GM12878 (cell line): ENCODE results near the gene IL23R. TPM values are rescaled to one million over a fixed set of nuclear protein-coding genes. Genes with fewer than 3 reads are reported as not detected.

ENCODE experiments used
- ATAC-seq: fragments of 200-7000 bp; cut with Tn5 transposase; 3 replicates; pipeline ENCODE4 v1.9.1; 2020; ENCODE audit warnings: mild to moderate bottlenecking, moderate library complexity
- Bru-seq: library from RNA; stranded (reverse); fragments of 400-500 nt; gene quantifications from one replicate; lab custom pipeline; 2021; lab: Mats Ljungman, UMichigan
- BruChase-seq, 2 experiments: library from RNA; stranded (reverse); fragments of 400-500 nt; gene quantifications; one replicate each; lab custom pipeline; 2021; lab: Mats Ljungman, UMichigan
- BruUV-seq: library from RNA; stranded (reverse); fragments of 400-500 nt; replicated peaks from 2 replicates; lab custom pipeline; 2021; lab: Mats Ljungman, UMichigan
- CTCF ChIA-PET: fragments of 300-600 bp; sonication (Branson Sonifier 250); formaldehyde crosslinking; extraction: SDS; loops from one replicate; lab custom pipeline; 2021; ENCODE audit warnings: inconsistent platforms; lab: Yijun Ruan, JAX
- POLR2A ChIA-PET: fragments of 350-600 bp; formaldehyde crosslinking; extraction: SDS; loops from one replicate; lab custom pipeline; 2021; ENCODE audit warnings: inconsistent platforms; lab: Charles Lee
- RAD21 ChIA-PET: fragments of 300-600 bp; sonication (Branson Sonifier 250); formaldehyde crosslinking; loops from one replicate; lab custom pipeline; 2023; ENCODE audit warnings: antibody characterized with exemption; ENCODE audit not compliant: unreplicated experiment; lab: Charles Lee
- SMC1A ChIA-PET: fragments of 300-600 bp; sonication (Branson Sonifier 250); formaldehyde crosslinking; loops from one replicate; lab custom pipeline; 2023; ENCODE audit not compliant: unreplicated experiment, uncharacterized antibody; lab: Charles Lee
- DNase-seq: peaks from one replicate; pipeline ENCODE4 v3.0.0-alpha.2; 2011; ENCODE audit warnings: low read depth, low spot score
- FAIRE-seq: peaks from 3 replicates; lab custom pipeline; 2011; peaks lifted over from hg19 to GRCh38; lab: Jason Lieb, UNC
- H2AFZ ChIP-seq: 2 replicates; pipeline ENCODE4 v1.6.0; 2011; ENCODE audit warnings: low read depth, low read length, control low read depth; ENCODE audit not compliant: control insufficient read depth
- H3K27ac ChIP-seq: 2 replicates; pipeline ENCODE4 v1.5.1; 2011; ENCODE audit warnings: control low read depth; ENCODE audit not compliant: control insufficient read depth, insufficient read depth
- H3K27me3 ChIP-seq, 2 experiments: replicated peaks in 1 of 2; 2 replicates each; pipeline versions ENCODE4 v1.6.0 to v1.6.1; 2011; ENCODE audit warnings: low read length in 1 of 2; ENCODE audit not compliant: control insufficient read depth in 2 of 2, insufficient read depth in 2 of 2
- H3K36me3 ChIP-seq, 2 experiments: 2 replicates each; pipeline ENCODE4 v1.5.1; 2011; ENCODE audit warnings: low read length in 1 of 2; ENCODE audit not compliant: control insufficient read depth in 2 of 2, insufficient read depth in 2 of 2
- H3K4me1 ChIP-seq: 2 replicates; pipeline ENCODE4 v1.6.1; 2011; ENCODE audit warnings: mild to moderate bottlenecking, low read length, moderate library complexity, mixed read lengths; ENCODE audit not compliant: control insufficient read depth, insufficient read depth
- H3K4me2 ChIP-seq: 2 replicates; pipeline ENCODE4 v1.6.0; 2011; ENCODE audit warnings: control low read depth; ENCODE audit not compliant: control insufficient read depth, insufficient read depth
- H3K4me3 ChIP-seq: fragments of 200-600 bp; sonication (generic); 2 replicates; pipeline ENCODE4 v1.5.1; 2016
- H3K79me2 ChIP-seq: 2 replicates; pipeline ENCODE4 v1.6.0; 2011; ENCODE audit warnings: low read length; ENCODE audit not compliant: control insufficient read depth, insufficient read depth
- H3K9ac ChIP-seq: 2 replicates; pipeline ENCODE4 v1.8.0; 2011; ENCODE audit warnings: low read length, control low read depth, mixed read lengths; ENCODE audit not compliant: control insufficient read depth, insufficient read depth
- H3K9me3 ChIP-seq: replicated peaks from 3 replicates; pipeline ENCODE4 v1.5.1; 2011; ENCODE audit warnings: mild to moderate bottlenecking, low read length; ENCODE audit not compliant: control insufficient read depth, insufficient read depth
- H4K20me1 ChIP-seq: 2 replicates; pipeline ENCODE4 v1.6.0; 2011; ENCODE audit not compliant: control insufficient read depth, insufficient read depth
- ATF7 ChIP-seq: fragments of 450-650 bp; IDR thresholded peaks from 2 replicates; pipeline ENCODE4 v1.6.1; 2016; ENCODE audit warnings: low read depth, mild to moderate bottlenecking
- CEBPZ ChIP-seq: fragments of 150-350 bp; IDR thresholded peaks from 2 replicates; pipeline ENCODE4 v1.6.1; 2016; ENCODE audit warnings: low read depth, low read length
- HSF1 ChIP-seq: fragments of 150-350 bp; IDR thresholded peaks from 2 replicates; pipeline ENCODE4 v1.6.1; 2014; ENCODE audit warnings: mild to moderate bottlenecking, low read depth, low read length
- IRF4 ChIP-seq: IDR thresholded peaks from 2 replicates; pipeline ENCODE4 v1.6.1; 2011; ENCODE audit warnings: low read depth, low read length
- PKNOX1 ChIP-seq: fragments of 450-650 bp; IDR thresholded peaks from 2 replicates; pipeline ENCODE4 v1.6.1; 2016; ENCODE audit warnings: mild to moderate bottlenecking
- POU2F2 ChIP-seq: IDR thresholded peaks from 3 replicates; pipeline ENCODE4 v1.6.1; 2011; ENCODE audit warnings: low read depth, mild to moderate bottlenecking, low read length, borderline replicate concordance
- RAD51 ChIP-seq: fragments of 450-650 bp; IDR thresholded peaks from 2 replicates; pipeline ENCODE4 v1.6.1; 2016; ENCODE audit warnings: moderate library complexity, mild to moderate bottlenecking, inconsistent platforms
- SUPT20H ChIP-seq: IDR thresholded peaks from 2 replicates; pipeline ENCODE4 v1.6.1; 2011; ENCODE audit warnings: low read depth, mild to moderate bottlenecking, low read length, moderate library complexity, borderline replicate concordance; ENCODE audit not compliant: control insufficient read depth
- TARDBP ChIP-seq: IDR thresholded peaks from 2 replicates; pipeline ENCODE4 v1.6.1; 2016; ENCODE audit warnings: borderline replicate concordance
- TCF12 ChIP-seq: IDR thresholded peaks from 2 replicates; pipeline ENCODE4 v1.6.1; 2011; ENCODE audit warnings: low read depth, mild to moderate bottlenecking, low read length
- WRNIP1 ChIP-seq: IDR thresholded peaks from 2 replicates; pipeline ENCODE4 v1.6.1; 2011; ENCODE audit warnings: low read depth, low read length, improper control_type of control experiment, borderline replicate concordance
- YY1 ChIP-seq: IDR thresholded peaks from 2 replicates; pipeline ENCODE4 v1.6.1; 2011; ENCODE audit warnings: low read depth, mild to moderate bottlenecking, low read length
- ZNF384 ChIP-seq: IDR thresholded peaks from 2 replicates; pipeline ENCODE4 v1.6.1; 2012; ENCODE audit warnings: low read depth, mild to moderate bottlenecking, low read length, improper control_type of control experiment, borderline replicate concordance
- WGBS: methylation state at CpG from one replicate; pipeline ENCODE4 v1.1.6; 2016; ENCODE audit warnings: low lambda C conversion rate; ENCODE audit not compliant: insufficient replicate concordance, insufficient coverage; ENCODE audit errors: missing lambda C conversion rate; 5-methylcytosine and 5-hydroxymethylcytosine counted together
- in situ Hi-C: fragments of 300-500 bp; cut with MboI; formaldehyde crosslinking; loops from 9 replicates; pipeline ENCODE4 v1.14.3; 2018; ENCODE audit warnings: mixed read lengths
- intact Hi-C: fragments of 100-400 bp; cut with micrococcal nuclease; formaldehyde crosslinking; loops from one replicate; pipeline ENCODE4 v1.14.2; 2022; ENCODE audit not compliant: unreplicated experiment
- long read RNA-seq, 2 experiments: library from polyadenylated mRNA; unstranded; transcript quantifications; one replicate each; pipeline ENCODE4 v2.0.0, GENCODE V29; 2019 to 2020
- polyA minus RNA-seq, 3 experiments: library from RNA; depleted of rRNA, polyadenylated mRNA; stranded (reverse); fragments of >200 nt; gene quantifications; 2 replicates each; pipeline ENCODE4 v1.2.3, GENCODE V29; 2011
- polyA plus RNA-seq, 11 experiments: library from polyadenylated mRNA; depleted of rRNA in 4 of 11; unstranded in 6 of 11; stranded (reverse) in 5 of 11; fragments of >200 nt; fragmentation: Nextera tagmentation in 4 of 11; fragmentation: Illumina TruSeq in 1 of 11; extraction: Ambion mirVana in 4 of 11; extraction: Trizol in 1 of 11; gene quantifications; 1 replicate in 1 of 11; 2 replicates in 10 of 11; pipeline versions ENCODE4 v1.2.1 to v1.2.3, GENCODE V29; 2011 to 2016; ENCODE audit warnings: inconsistent platforms in 2 of 11, missing spikeins in 2 of 11, low read depth in 1 of 11
- total RNA-seq, 4 experiments: library from RNA; depleted of rRNA in 3 of 4; stranded (reverse); fragments of >200 nt in 3 of 4; fragmentation: Illumina TruSeq in 1 of 4; extraction: Trizol in 1 of 4; gene quantifications; 2 replicates each; pipeline versions ENCODE4 v1.2.1 to v1.2.3, GENCODE V29; 2013 to 2021

IL23R gene
- total RNA-seq (2013; cell fraction: nucleolus; rRNA removed), result 10.0 and 12.5 TPM in 2 replicates
- total RNA-seq (2014; rRNA removed) (0.49 and 0.62 TPM in 2 replicates), total RNA-seq (2014; rRNA removed; fragmentation: Illumina TruSeq; extraction: Trizol) (0.54 and 0.60 TPM in 2 replicates), total RNA-seq (2021) (0.19 and 0.64 TPM in 2 replicates), polyA plus RNA-seq (2011; rRNA removed) (6.4 and 9.2 TPM in 2 replicates), polyA plus RNA-seq (2014; fragmentation: Illumina TruSeq; extraction: Trizol) (0.56 and 0.63 TPM in 2 replicates), polyA plus RNA-seq (2014; fragmentation: Nextera tagmentation; extraction: Ambion mirVana) (under 1 TPM; 0.16 to 0.18 TPM), polyA plus RNA-seq (2014; rRNA removed) (0.20 and 0.27 TPM in 2 replicates), polyA plus RNA-seq (2016; fragmentation: Nextera tagmentation; extraction: Ambion mirVana) (1 to 10 TPM; 1.3 to 1.7 TPM), polyA minus RNA-seq (2011; rRNA and poly(A)+ RNA removed) (5.0 and 9.8 TPM in 2 replicates), Bru-seq, nascent RNA (percentile 57 among the genes with signal in this experiment), BruChase-seq, experiment 1, labeled RNA remaining after a 6-hour chase (percentile 52 among the genes with signal in this experiment), BruChase-seq, experiment 2, labeled RNA remaining after a 2-hour chase (percentile 48 among the genes with signal in this experiment)
- polyA plus RNA-seq (2011; ENCODE audit: low read depth), result 0.10 TPM
- 2.2 and 3.0 TPM in 2 replicates for polyA plus RNA-seq (2011; cell fraction: cytosol; rRNA removed)
- 3.0 and 3.6 TPM in 2 replicates for polyA plus RNA-seq (2011; cell fraction: nucleus; rRNA removed)
- polyA plus RNA-seq (2012), result 0.24 and 0.38 TPM in 2 replicates
- 1.7 and 2.2 TPM in 2 replicates for polyA minus RNA-seq (2011; cell fraction: cytosol; rRNA and poly(A)+ RNA removed)
- polyA minus RNA-seq (2011; cell fraction: nucleus; rRNA and poly(A)+ RNA removed), result 7.1 and 7.4 TPM in 2 replicates
- long read RNA-seq, experiment 1, partial matches to known transcripts, result 2 of 2 reads
- long read RNA-seq, experiment 1, other reads (novel, unspliced or antisense), result 0 of 2 reads
- long read RNA-seq, experiment 2, partial matches to known transcripts, result 11 of 16 reads
- long read RNA-seq, experiment 2, other reads (novel, unspliced or antisense), result 3 of 16 reads

- no TSS peak for BruUV-seq
- FAIRE-seq (peak; percentile 84), ATAC-seq (peak; percentile 92), DNase-seq (peak; percentile 86)
- ChIA-PET SMC1A (interaction anchor here (0.9 to 8.1 kb wide), 10 partner anchors 14 to 266 kb away, joined by 3 to 54 read pairs (median 6); no protein-coding TSS in a partner anchor), CTCF (interaction anchor here (0.5 to 7.3 kb wide), 7 partner anchors 14 to 68 kb away, joined by 3 to 163 read pairs (median 4); no protein-coding TSS in a partner anchor), POLR2A (interaction anchor here (0.5 to 3.6 kb wide), 7 partner anchors 8 to 402 kb away, joined by 3 to 14 read pairs (median 3); partner anchors contain the start of genes DNAI4 and MIER1), RAD21 (interaction anchor here (0.9 to 6.0 kb wide), 11 partner anchors 9 to 171 kb away, joined by 3 to 93 read pairs (median 4); no protein-coding TSS in a partner anchor)
- in situ Hi-C loops (loop anchor here (25.0 kb wide), 2 partner anchors 779 to 879 kb away; no protein-coding TSS in a partner anchor), intact Hi-C loops (loop anchor here (2.0 to 10.0 kb wide), 3 partner anchors 49 to 771 kb away; no protein-coding TSS in a partner anchor)
- Histone ChIP-seq H3K9me3 (no peaks in the 10 kb centered on the region; the same call in 1 of the 3 replicates), H3K79me2 (no peaks in the 10 kb centered on the region), H3K4me2 (peak within 1 kb of the TSS; percentile 46; the same call in 1 of the 2 replicates), H3K4me3 (no peak within 1 kb of the TSS), H2AFZ (peak within 1 kb of the TSS; percentile 18; the same call in 1 of the 2 replicates), H3K36me3 (no peaks in the 10 kb centered on the region), H3K4me1 (peaks cover 10% of the 10 kb centered on the region; the same call in 1 of the 2 replicates), H3K9ac (no peak within 1 kb of the TSS), H3K27ac (peak within 1 kb of the TSS; percentile 9; the same call in 1 of the 2 replicates), H3K27me3 (no peaks in the 10 kb centered on the region), H4K20me1 (no peaks in the 10 kb centered on the region)
- WGBS, result 17% methylated on average over 4 of the region's 4 CpGs
- TF ChIP-seq CEBPZ (no peak), RAD51 (0 out of 2 replicates have a peak, but pooled peaks have one; percentile 21), ZNF384 (peak; percentile 78), ATF7 (peak; percentile 80), TCF12 (0 out of 2 replicates have a peak, but pooled peaks have one; percentile 40), SUPT20H (no peak), IRF4 (peak; percentile 83; the same call in 1 of the 2 replicates), TARDBP (no peak), HSF1 (no peak), POU2F2 (0 out of 3 replicates have a peak, but pooled peaks have one; percentile 55), YY1 (0 out of 2 replicates have a peak, but pooled peaks have one; percentile 36), WRNIP1 (no peak), PKNOX1 (peak; percentile 92)
Observed at GRCh38 chr1:67166196-67166595, at the start of gene IL23R. Gene IL23R (plus strand): TSS chr1:67166454. CDS start chr1:67168121, 1,667 bp downstream.
